Keratinocyte (primary cell): ENCODE data around the gene YBX1.

ENCODE experiments used
- EZH2 ChIP-seq: IDR thresholded peaks from one replicate; pipeline ENCODE4 v1.6.1; 2012; ENCODE audit warnings: inconsistent platforms, mild to moderate bottlenecking, low read length, moderate library complexity
- TF ChIP-seq, protein P1 (sequence below), 3 experiments: IDR thresholded peaks in 1 of 3; conservative IDR thresholded peaks in 1 of 3; optimal IDR thresholded peaks in 1 of 3; 2 replicates in 2 of 3; 3 replicates in 1 of 3; pipeline versions ENCODE3 to v1.5.1; 2011; ENCODE audit warnings: low read length in 3 of 3, mild to moderate bottlenecking in 3 of 3, moderate library complexity in 2 of 3, control low read depth in 1 of 3, inconsistent platforms in 1 of 3; ENCODE audit not compliant: insufficient read depth in 2 of 3; ENCODE audit errors: extremely low read depth in 1 of 3

DNA sequence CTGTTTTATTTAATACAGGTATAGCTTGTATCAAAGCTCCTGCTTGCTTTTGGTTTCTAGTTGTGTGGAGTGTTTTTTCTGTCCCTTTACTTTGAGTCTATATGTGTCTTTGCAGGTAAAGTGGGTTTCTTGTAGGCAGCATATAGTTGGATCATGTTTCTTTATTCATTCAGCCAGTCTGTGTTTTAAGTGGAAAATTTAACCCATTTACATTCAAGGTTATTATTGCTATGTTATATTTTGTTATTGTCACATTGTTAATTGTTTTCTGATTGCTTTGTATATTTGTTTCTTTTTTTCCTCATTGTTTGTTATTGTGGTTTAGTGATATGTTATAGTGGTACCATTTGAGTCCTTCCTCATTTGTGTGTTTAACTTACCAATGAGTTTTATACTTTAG, 31.1 kb downstream of the YBX1 start:
- TF ChIP-seq, protein P1, sequence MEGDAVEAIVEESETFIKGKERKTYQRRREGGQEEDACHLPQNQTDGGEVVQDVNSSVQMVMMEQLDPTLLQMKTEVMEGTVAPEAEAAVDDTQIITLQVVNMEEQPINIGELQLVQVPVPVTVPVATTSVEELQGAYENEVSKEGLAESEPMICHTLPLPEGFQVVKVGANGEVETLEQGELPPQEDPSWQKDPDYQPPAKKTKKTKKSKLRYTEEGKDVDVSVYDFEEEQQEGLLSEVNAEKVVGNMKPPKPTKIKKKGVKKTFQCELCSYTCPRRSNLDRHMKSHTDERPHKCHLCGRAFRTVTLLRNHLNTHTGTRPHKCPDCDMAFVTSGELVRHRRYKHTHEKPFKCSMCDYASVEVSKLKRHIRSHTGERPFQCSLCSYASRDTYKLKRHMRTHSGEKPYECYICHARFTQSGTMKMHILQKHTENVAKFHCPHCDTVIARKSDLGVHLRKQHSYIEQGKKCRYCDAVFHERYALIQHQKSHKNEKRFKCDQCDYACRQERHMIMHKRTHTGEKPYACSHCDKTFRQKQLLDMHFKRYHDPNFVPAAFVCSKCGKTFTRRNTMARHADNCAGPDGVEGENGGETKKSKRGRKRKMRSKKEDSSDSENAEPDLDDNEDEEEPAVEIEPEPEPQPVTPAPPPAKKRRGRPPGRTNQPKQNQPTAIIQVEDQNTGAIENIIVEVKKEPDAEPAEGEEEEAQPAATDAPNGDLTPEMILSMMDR (optimal IDR thresholded peaks at IDR 0.05 in 1 of 3, IDR thresholded peaks at IDR 0.05 in 1 of 3, conservative IDR thresholded peaks at IDR 0.05 in 1 of 3; ENCODE audit: extremely low read depth in 1 of 3, insufficient read depth in 2 of 3, low read length in 3 of 3) = no peak
- TF ChIP-seq EZH2 = no peak
